HG02938 (cell line): ENCODE measurements around the gene PRDM13.
A peak's percentile ranks its signal among the peaks of the same experiment; 100 is the strongest.

ENCODE experiments used
- ATAC-seq: cut with Tn5 transposase; IDR thresholded peaks from one replicate; pipeline ENCODE4 v1.9.1; 2021; ENCODE audit warnings: mild to moderate bottlenecking, moderate library complexity; ENCODE audit not compliant: unreplicated experiment

Gene PRDM13

GRCh38 chr6:99603421-99604165 is 3.0 kb upstream of the PRDM13 start:
- ATAC-seq, result no peak

- no peak for ATAC-seq
Measured at GRCh38 chr6:99604166-99605073, 2.2 kb upstream of the PRDM13 start.

DNA sequence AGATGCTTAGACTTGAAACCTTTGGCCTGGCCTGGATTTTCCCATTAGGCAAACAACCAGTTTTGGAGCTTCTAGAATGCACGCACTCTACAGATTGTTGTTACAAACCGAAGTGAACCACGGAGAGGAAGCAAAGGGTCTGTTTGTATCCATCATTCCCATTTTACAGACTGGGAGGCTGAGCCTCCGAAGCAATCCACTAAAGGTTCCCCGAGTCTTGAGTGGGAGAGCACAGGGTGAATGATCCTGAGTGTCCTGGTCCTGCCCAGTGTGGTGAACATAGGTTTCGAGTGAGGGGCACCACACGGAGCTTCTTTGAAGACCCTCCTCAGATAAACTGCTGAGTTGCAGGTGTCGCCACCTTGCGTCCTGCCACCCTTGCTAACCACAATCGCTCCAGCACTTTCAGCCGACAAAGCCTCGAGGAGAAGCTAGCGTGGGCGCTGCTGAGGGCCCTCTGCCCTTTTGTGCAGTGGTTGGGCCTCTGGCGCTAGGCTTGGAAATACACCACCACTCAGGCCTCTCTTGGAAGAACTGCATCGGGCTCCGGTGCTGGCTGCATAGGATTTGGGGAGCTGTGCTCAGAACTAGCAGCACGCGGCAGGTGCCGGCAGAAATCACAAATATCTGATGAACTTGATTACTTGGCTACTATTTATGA is 1.4 kb upstream of the PRDM13 start:
- no peak for ATAC-seq

- no peak for ATAC-seq
Measured at GRCh38 chr6:99605911-99606655, 550 bp upstream of the PRDM13 start.

- ATAC-seq, result no peak
Measured at GRCh38 chr6:99607416-99608036, 893 bp downstream of the PRDM13 start.

DNA sequence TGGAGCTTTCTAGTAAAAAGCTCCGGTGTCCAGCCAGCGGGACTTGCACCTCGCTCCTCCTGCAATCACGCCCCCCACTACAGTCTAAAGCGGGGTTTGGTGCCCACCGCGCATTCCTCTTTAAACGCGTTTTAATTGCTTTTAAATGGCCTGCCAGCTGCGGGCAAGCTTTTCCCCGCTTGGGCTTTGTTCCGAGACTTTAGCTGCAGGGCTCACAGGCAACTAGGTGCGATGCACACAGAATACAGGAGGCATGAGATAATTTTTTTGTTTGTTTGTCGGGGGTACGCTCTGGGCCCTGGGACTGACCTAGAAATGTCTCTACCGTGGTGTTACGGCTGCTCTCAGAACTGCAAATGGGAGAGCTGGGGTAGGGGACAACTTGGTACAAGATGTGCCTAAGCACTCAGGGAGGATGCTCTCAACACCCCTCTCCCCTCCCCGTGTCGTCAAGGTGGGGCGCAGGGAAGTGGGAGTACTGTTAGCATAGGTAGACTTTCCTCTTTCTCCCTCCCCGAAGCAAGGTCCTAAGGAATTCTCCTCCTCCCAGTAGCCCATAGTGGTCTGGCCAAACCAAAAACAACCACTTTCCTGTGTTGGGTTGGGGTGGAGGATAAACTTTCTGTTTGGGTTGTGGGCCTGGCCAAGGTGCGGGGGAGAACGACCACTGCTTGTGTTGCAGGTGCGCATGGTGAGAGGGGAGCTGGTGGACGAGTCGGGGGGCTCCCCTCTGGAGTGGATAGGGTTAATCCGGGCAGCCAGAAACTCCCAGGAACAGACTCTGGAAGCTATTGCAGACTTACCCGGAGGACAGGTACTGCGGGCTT is 1.6 kb downstream of the PRDM13 start:
- no peak for ATAC-seq

- ATAC-seq, result no peak
Measured at GRCh38 chr6:99608886-99609482, 2.4 kb downstream of the PRDM13 start.

DNA sequence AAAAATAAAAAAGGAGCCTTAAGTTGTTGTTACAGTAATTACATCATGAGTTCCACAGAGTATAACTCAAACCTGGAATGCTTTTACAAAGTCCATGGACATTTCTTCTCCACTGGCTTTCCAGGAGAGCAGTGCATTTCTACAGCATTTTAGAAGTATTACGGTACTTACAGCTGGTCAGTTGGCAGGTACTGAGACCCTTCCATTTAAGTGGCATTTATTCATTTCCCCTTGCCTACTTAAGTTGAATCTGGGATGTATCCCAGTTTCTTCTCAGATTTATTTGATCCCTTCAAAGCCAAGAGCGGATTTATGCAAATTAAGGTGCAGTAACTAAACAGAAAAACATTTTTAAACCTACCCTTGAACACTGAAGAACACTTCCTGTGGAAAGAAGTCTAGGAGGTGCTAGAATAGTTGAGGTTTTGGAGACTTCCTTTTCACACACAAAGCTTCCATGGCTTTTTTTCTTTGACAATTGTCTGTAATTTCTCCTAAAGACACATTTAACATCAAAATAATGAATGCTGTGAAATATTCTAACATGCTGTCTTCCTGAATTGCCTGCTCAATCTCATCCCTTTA is 3.4 kb downstream of the PRDM13 start:
- ATAC-seq, result no peak

- ATAC-seq, result peak; percentile 65
Measured at GRCh38 chr6:99611148-99611547, 4.5 kb downstream of the PRDM13 start.

DNA sequence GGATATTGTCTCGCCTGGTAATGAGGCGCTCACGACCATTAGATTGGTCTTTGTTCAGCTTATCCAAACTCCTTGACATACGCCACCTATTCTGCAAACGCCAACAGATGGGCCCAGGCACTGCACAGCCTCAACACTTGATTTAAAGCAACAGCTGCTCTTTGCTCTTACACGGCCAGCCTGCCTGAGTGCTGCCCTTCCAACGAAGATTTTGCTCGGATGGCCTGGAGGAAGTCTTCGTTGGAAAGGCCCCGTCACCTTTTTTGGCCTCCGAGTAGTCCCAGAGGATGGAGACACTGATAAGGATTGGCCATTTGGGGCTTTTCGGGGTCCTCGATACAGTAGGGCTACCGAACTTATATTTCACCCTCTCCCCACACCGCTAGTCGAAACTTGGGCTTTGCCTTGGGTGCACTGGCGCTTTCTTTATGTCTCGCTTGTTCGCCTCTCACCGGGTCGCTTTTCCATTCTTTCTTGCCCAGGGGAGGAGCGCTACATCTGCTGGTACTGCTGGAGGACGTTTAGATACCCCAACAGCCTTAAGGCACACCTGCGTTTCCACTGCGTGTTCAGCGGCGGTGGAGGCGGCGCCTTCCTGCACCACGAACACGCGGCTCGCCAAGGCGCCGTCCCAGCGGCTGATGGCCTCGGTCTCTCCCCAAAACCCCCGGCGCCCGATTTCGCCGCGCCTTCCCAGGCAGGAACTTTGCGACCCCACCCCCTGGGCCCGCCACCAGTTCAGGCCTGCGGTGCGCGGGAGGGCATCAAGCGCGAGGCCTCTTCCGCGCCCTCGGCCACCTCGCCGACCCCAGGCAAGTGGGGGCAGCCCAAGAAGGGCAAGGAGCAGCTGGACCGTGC is 6.1 kb downstream of the PRDM13 start:
- no peak for ATAC-seq

DNA sequence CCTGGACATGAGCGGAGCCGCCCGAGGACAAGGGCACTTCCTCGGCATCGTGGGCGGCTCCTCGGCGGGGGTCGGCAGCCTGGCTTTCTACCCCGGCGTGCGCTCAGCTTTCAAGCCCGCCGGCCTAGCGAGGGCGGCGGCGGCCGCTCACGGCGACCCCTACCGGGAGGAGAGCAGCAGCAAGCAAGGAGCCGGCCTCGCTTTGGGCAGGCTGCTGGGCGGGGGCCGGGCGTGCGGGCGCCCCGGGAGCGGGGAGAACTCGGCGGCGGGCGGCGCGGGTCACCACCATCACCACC is 6.7 kb downstream of the PRDM13 start:
- peak; percentile 40 for ATAC-seq

- ATAC-seq, result peak; percentile 42
Measured at GRCh38 chr6:99613705-99614429, 7.2 kb downstream of the PRDM13 start.

DNA sequence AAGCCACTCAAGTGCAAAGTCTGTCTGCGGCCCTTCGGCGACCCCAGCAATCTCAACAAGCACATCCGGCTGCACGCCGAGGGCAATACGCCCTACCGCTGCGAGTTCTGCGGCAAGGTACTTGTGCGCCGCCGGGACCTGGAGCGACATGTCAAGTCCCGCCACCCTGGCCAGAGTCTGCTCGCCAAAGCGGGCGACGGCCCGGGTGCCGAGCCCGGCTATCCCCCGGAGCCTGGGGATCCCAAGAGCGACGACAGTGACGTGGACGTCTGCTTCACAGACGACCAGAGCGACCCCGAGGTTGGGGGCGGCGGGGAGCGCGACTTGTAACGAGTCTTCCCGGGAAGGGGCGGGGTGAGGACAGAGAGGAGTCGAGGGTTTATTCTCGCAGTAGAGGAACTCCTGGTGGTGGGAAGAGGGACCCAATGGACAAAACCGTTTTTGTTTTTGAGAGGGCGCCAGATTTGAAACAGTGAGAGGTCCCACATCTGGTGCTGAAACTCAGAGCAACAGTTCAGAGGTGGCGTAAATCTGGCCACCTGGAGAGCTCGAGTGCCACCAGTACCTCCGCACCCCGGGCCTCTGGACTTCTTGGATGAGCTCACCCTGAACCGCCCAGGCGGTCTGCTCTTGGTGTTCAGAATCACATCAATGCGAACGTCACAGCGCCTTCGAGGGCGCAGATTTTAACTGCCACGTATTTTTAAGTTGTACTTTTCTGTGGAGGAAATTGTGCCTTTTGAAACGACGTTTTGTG is 8.0 kb downstream of the PRDM13 start:
- ATAC-seq, result peak; percentile 24

- no peak for ATAC-seq
Measured at GRCh38 chr6:99617131-99617530, 10.5 kb downstream of the PRDM13 start.

- no peak for ATAC-seq
Measured at GRCh38 chr6:99618649-99619408, 12.2 kb downstream of the PRDM13 start.

DNA sequence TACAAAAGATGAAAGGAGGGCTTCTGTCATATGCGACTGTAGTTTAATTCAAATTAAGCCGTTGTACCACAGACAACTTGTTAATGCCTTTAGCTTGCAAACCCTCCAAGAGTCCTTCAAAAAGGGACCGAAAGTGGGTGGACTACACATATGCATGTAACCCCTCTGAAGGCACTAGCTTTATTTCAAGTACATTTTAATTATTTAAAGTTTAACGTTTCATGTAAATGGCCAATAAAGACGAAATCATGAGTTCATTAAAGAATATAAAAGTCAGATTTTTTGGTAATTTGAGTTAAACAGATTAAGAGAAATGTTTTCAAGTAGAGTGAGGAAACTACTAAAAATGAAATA is 12.8 kb downstream of the PRDM13 start:
- ATAC-seq, result no peak
